Progenitor cell of endocrine pancreas (in vitro differentiated cells): ENCODE measurements around the gene STATH. TPM values are rescaled to one million over a fixed set of nuclear protein-coding genes. Genes with fewer than 3 reads are reported as not detected.

ENCODE experiments used
- DNase-seq: peaks from one replicate; pipeline ENCODE4 v3.0.0; 2021; ENCODE audit warnings: low spot score; ENCODE audit not compliant: unreplicated experiment
- H3K27ac Mint-ChIP-seq: 2 replicates; pipeline ENCODE4 v1.8.0; 2021; ENCODE audit warnings: mild to moderate bottlenecking, moderate library complexity, mixed read lengths
- H3K27me3 Mint-ChIP-seq: 2 replicates; pipeline ENCODE4 v1.8.0; 2021; ENCODE audit warnings: mixed read lengths
- H3K36me3 Mint-ChIP-seq: 2 replicates; pipeline ENCODE4 v1.8.0; 2022; ENCODE audit warnings: mixed read lengths; ENCODE audit not compliant: insufficient read depth
- H3K4me1 Mint-ChIP-seq: 2 replicates; pipeline ENCODE4 v1.8.0; 2021; ENCODE audit warnings: low read depth, mixed read lengths
- H3K4me3 Mint-ChIP-seq: 2 replicates; pipeline ENCODE4 v1.8.0; 2021; ENCODE audit warnings: low read depth, mild to moderate bottlenecking, moderate library complexity, mixed read lengths
- H3K9me3 Mint-ChIP-seq: 2 replicates; pipeline ENCODE4 v1.8.0; 2021; ENCODE audit warnings: low read depth, mixed read lengths
- CTCF ChIP-seq: fragments of 200-600 bp; sonication (generic); IDR thresholded peaks from one replicate; pipeline ENCODE4 v1.5.0; 2021; ENCODE audit warnings: antibody characterized with exemption, mild to moderate bottlenecking; ENCODE audit not compliant: unreplicated experiment
- long read RNA-seq: library from polyadenylated mRNA; unstranded; transcript quantifications from one replicate; pipeline ENCODE4 v2.0.0, GENCODE V29; 2020
- total RNA-seq: library from RNA; stranded (reverse); gene quantifications from 2 replicates; pipeline ENCODE4 v1.2.1, GENCODE V29; 2021

Gene STATH
- not detected in 2 replicates for total RNA-seq
- long read RNA-seq: 0 reads

DNA sequence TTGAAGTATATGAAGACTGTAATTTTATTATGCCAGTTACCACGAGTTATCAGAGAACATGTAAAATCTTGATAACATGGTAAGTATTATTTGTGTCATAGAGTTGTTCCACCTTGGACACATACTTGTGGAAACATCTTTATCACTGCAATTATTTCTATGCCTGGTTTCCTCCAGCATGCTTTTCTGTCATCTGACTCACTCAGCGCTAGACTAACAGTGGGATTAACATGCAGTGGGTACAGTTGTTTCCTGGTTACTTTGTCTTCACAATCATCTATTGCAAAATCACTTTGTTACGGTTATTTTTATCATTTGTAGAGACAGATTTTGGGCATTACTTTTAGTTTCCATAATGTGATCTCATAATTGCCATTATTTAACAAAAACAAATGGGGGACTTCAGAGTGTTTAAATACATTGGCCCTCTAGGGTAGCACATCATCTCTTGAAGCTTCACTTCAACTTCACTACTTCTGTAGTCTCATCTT lies at the start of gene STATH:
STATH (plus strand) TSS at position 441 of the 491 bp plus-strand sequence. CDS start 2,472 bp downstream, outside the sequence.
- Mint-ChIP-seq H3K36me3 (no peaks in the 10 kb centered on the region), H3K4me3 (no peak within 1 kb of the TSS), H3K27me3 (no peaks in the 10 kb centered on the region), H3K27ac (no peak within 1 kb of the TSS), H3K9me3 (no peaks in the 10 kb centered on the region), H3K4me1 (no peaks in the 10 kb centered on the region)
- no peak for DNase-seq
- TF ChIP-seq CTCF: no peak

GRCh38 chr4:69951602-69952001 lies 44.2 kb upstream of the STATH start:
- H3K9me3 Mint-ChIP-seq: no peaks in the 10 kb centered on the region
- H3K27me3 Mint-ChIP-seq: no peaks in the 10 kb centered on the region
- H3K4me3 Mint-ChIP-seq: no peak overlapping the region
- H3K27ac Mint-ChIP-seq: no peak overlapping the region
- no peak for DNase-seq
- H3K36me3 Mint-ChIP-seq: no peaks in the 10 kb centered on the region
- no peak for TF ChIP-seq CTCF
- H3K4me1 Mint-ChIP-seq: no peaks in the 10 kb centered on the region

- no peaks in the 10 kb centered on the region for H3K9me3 Mint-ChIP-seq
- H3K36me3 Mint-ChIP-seq: no peaks in the 10 kb centered on the region
- no peak for TF ChIP-seq CTCF
- H3K4me1 Mint-ChIP-seq: no peaks in the 10 kb centered on the region
- H3K27me3 Mint-ChIP-seq: no peaks in the 10 kb centered on the region
- DNase-seq: no peak
- no peak overlapping the region for H3K27ac Mint-ChIP-seq
- no peak overlapping the region for H3K4me3 Mint-ChIP-seq
Measured at GRCh38 chr4:69957209-69957608, 38.6 kb upstream of the STATH start.

- H3K4me3 Mint-ChIP-seq: no peak within 1 kb of the TSS
- H3K27ac Mint-ChIP-seq: no peak within 1 kb of the TSS
- no peaks in the 10 kb centered on the region for H3K4me1 Mint-ChIP-seq
- no peaks in the 10 kb centered on the region for H3K36me3 Mint-ChIP-seq
- no peak for DNase-seq
- TF ChIP-seq CTCF: no peak
- H3K9me3 Mint-ChIP-seq: no peaks in the 10 kb centered on the region
- H3K27me3 Mint-ChIP-seq: no peaks in the 10 kb centered on the region
Measured at GRCh38 chr4:69965628-69966027, 30.1 kb upstream of the STATH start, which contains the start of gene CSN2. CSN2 (minus strand) TSS chr4:69965728; CDS start chr4:69960995, 4,733 bp downstream.

GRCh38 chr4:69970071-69970470 lies 25.7 kb upstream of the STATH start:
- TF ChIP-seq CTCF: no peak
- no peaks in the 10 kb centered on the region for H3K27me3 Mint-ChIP-seq
- H3K27ac Mint-ChIP-seq: no peak overlapping the region
- no peaks in the 10 kb centered on the region for H3K36me3 Mint-ChIP-seq
- no peak overlapping the region for H3K4me3 Mint-ChIP-seq
- H3K4me1 Mint-ChIP-seq: no peaks in the 10 kb centered on the region
- no peaks in the 10 kb centered on the region for H3K9me3 Mint-ChIP-seq
- no peak for DNase-seq
